Common myeloid progenitor, CD34-positive (primary cell): Measurements from ENCODE around the gene HNRNPH3.

Experiments
- CTCF ChIA-PET: fragments of 350-600 bp; sonication (Branson Sonifier 250); formaldehyde crosslinking; loops from one replicate; lab custom pipeline; 2021; ENCODE audit warnings: antibody characterized with exemption; lab: Charles Lee
- POLR2A ChIA-PET: fragments of 350-600 bp; sonication (Branson Sonifier 250); formaldehyde crosslinking; loops from one replicate; lab custom pipeline; 2021; ENCODE audit warnings: antibody characterized with exemption; lab: Charles Lee
- DNase-seq, 3 donors: peaks; one replicate each; pipeline versions ENCODE4 v3.0.0 to v3.0.0-alpha.2; 2013
- H3K27ac ChIP-seq, 2 experiments: 1 replicate in 1 of 2; 2 replicates in 1 of 2; pipeline ENCODE4 v1.7.0; 2013; ENCODE audit warnings: inconsistent platforms in 2 of 2, low read length in 2 of 2, mild to moderate bottlenecking in 2 of 2, low read depth in 1 of 2, moderate library complexity in 1 of 2; ENCODE audit not compliant: severe bottlenecking in 2 of 2, insufficient read depth in 1 of 2, poor library complexity in 1 of 2
- H3K27me3 ChIP-seq, 5 experiments: replicated peaks in 2 of 5; 1 replicate in 3 of 5; 2 replicates in 2 of 5; pipeline versions ENCODE4 v1.6.1 to v1.7.0; 2013; ENCODE audit warnings: low read length in 4 of 5, mild to moderate bottlenecking in 2 of 5, moderate library complexity in 2 of 5, inconsistent platforms in 1 of 5; ENCODE audit not compliant: insufficient read depth in 5 of 5, control insufficient read depth in 4 of 5
- H3K36me3 ChIP-seq, 4 experiments: 1 replicate in 2 of 4; 2 replicates in 2 of 4; pipeline versions ENCODE4 v1.6.1 to v1.7.0; 2013; ENCODE audit warnings: low read length in 3 of 4, control low read depth in 1 of 4, mild to moderate bottlenecking in 1 of 4; ENCODE audit not compliant: control insufficient read depth in 4 of 4, insufficient read depth in 4 of 4
- H3K4me1 ChIP-seq, 4 experiments: 1 replicate in 3 of 4; 2 replicates in 1 of 4; pipeline versions ENCODE4 v1.6.1 to v1.7.1; 2013; ENCODE audit warnings: low read length in 3 of 4, mild to moderate bottlenecking in 3 of 4, control low read depth in 1 of 4, inconsistent platforms in 1 of 4, moderate library complexity in 1 of 4; ENCODE audit not compliant: control insufficient read depth in 4 of 4, insufficient read depth in 4 of 4; ENCODE audit errors: control extremely low read depth in 1 of 4
- H3K4me3 ChIP-seq, 7 experiments: 1 replicate in 4 of 7; 2 replicates in 3 of 7; pipeline versions ENCODE4 v1.5.1 to v1.7.0; 2013; ENCODE audit warnings: mild to moderate bottlenecking in 7 of 7, low read length in 6 of 7, moderate library complexity in 6 of 7, inconsistent platforms in 2 of 7, low read depth in 2 of 7, control low read depth in 1 of 7; ENCODE audit not compliant: insufficient read depth in 4 of 7, control insufficient read depth in 1 of 7; ENCODE audit errors: extremely low read depth in 1 of 7
- H3K9me3 ChIP-seq, 5 experiments: 1 replicate in 4 of 5; 2 replicates in 1 of 5; pipeline versions ENCODE4 v1.6.1 to v1.7.1; 2013; ENCODE audit warnings: low read length in 4 of 5, mild to moderate bottlenecking in 2 of 5, inconsistent platforms in 1 of 5, low read depth in 1 of 5, moderate library complexity in 1 of 5; ENCODE audit not compliant: control insufficient read depth in 4 of 5, insufficient read depth in 2 of 5; ENCODE audit errors: control extremely low read depth in 1 of 5
- WGBS: methylation state at CpG from one replicate; pipeline ENCODE4 v1.1.5; 2013; ENCODE audit not compliant: insufficient coverage; 5-methylcytosine and 5-hydroxymethylcytosine counted together

HNRNPH3 gene

DNA sequence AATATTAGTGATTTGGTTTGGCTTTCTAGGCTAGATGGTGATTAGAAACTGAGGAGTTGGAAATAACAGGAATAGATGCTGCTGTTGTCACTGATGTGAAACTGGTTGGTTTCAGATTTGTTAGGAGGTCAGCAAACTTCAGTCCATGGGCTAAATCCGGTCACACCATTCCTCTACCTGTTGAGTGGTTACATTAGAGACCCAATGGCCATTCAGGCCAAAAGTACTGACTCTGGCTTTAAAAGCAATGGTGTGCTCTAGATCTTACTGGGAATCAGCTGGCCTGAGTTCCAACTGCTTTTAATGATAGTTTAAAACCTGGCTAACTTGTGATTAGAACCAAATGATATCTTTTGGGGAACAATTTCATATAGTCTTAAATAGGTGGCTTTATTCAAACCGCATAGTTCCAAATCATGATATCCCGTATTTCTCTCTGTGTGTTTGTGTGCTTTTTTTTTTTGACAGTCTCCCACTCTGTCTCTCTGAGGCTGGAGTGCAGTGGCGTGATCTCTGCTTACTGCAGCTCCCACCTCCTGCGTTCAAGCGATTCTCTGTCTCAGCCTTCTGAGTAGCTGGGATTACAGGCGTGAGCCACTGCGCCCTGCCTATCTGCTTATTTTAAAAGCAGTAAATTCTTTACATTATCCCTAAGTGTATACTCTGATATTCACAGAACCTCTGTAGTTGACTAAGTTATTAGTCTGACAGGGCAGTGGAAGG, 8.7 kb downstream of the HNRNPH3 start:
- POLR2A ChIA-PET, result interaction anchor here (0.6 kb wide), 1 partner anchor 48 kb away, joined by 3 read pairs; no protein-coding TSS in a partner anchor
- CTCF ChIA-PET, result interaction anchor here (1.2 to 2.3 kb wide), 2 partner anchors 7 to 12 kb away, joined by 3 to 14 read pairs; no protein-coding TSS in a partner anchor
- Histone ChIP-seq H3K4me3 (no peak overlapping the region), H3K27me3 (no peaks in the 10 kb centered on the region), H3K4me1 (peaks cover 15 to 23% (median 17%) of the 10 kb centered on the region in 4 experiments), H3K9me3 (no peaks in the 10 kb centered on the region), H3K27ac (no peak overlapping the region), H3K36me3 (peaks cover 39 to 84% (median 55%) of the 10 kb centered on the region in 4 experiments)
- DNase-seq, result no peak
- WGBS, result 100% methylated on average over 4 of the region's 8 CpGs

DNA sequence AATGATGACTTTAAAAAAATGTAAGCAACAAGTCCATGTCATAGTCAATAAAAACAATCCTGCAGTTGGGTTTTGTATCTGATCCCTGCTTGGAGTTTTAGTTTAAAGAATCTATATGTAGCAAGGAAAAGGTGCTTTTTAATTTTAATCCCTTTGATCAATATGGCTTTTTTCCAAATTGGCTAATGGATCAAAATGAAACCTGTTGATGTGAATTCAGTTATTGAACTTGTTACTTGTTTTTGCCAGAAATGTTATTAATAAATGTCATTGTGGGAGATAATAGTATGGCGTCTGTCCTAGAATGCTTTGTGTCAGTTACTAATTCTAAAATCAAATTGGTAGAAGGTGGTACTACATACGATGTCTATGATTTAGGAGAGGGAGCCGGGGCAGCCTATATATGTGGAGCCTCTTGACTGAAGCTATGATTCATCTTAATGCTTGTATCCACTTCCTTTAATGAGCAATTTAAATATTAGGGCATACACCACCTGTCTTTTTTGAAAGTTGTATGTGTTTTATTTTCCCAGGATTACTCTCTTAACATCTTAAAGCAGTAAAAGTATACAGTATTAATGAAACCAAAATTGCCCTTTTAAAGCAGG, 11.1 kb downstream of the HNRNPH3 start:
- Histone ChIP-seq H3K27me3 (no peaks in the 10 kb centered on the region), H3K9me3 (no peaks in the 10 kb centered on the region), H3K4me3 (no peak overlapping the region), H3K27ac (no peak overlapping the region), H3K36me3 (peaks cover 42 to 78% (median 60%) of the 10 kb centered on the region in 4 experiments), H3K4me1 (no peaks in the 10 kb centered on the region)
- ChIA-PET POLR2A (interaction anchor here (0.6 kb wide), 1 partner anchor 302 kb away, joined by 5 read pairs; no protein-coding TSS in a partner anchor), CTCF (no interaction called here)
- DNase-seq, result peak in 2 of 3 donors; percentile 42 to 50
- WGBS, result 100% methylated on average over 1 of the region's 3 CpGs

DNA sequence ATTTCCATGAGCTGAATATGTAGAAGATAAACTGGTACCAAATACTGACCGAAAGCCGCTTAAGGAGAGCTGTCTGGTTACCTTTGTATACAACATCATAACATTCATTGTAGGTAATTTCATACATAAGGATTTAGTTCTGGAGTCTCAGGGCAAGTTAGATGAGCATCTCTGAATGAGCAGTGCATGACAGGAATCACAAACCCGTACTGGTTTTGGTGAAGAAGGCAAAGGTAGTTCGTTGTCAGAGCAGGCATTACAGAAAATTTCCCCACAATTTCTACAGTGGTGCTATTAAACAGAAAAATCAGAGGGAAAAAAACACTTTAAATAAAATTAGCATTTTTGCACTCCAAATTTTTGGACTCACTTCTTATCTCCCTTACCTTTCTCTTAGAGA, 13.8 kb downstream of the HNRNPH3 start:
- Histone ChIP-seq H3K4me1 (no peaks in the 10 kb centered on the region), H3K27me3 (no peaks in the 10 kb centered on the region), H3K4me3 (no peak overlapping the region), H3K36me3 (peaks cover 30 to 58% (median 45%) of the 10 kb centered on the region in 4 experiments), H3K27ac (no peak overlapping the region), H3K9me3 (no peaks in the 10 kb centered on the region)
- no peak for DNase-seq
- ChIA-PET POLR2A (no interaction called here), CTCF (interaction anchor here (1.1 kb wide), 1 partner anchor 44 kb away, joined by 3 read pairs; no protein-coding TSS in a partner anchor)
- WGBS, result 100% methylated on average over 1 of the region's 4 CpGs

DNA sequence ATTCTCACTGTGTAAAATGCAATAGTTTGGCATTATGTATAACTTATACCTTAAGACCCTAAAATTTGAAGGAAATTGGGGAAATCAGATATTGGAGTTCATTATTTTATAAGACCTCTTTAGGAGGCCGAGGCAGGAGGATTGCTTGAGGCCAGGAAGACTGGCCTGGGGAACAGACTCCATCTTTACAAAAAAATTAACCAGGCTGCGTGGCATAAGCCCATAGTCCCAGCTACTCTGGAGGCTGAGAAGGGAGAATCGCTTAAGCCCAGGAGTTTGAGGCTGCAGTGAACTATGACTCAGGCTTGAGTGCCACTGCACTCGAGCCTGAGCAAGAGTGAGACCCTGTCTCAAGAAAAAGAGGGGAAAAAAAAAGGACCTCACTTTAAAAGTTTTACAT, 14.9 kb downstream of the HNRNPH3 start:
- no peak for DNase-seq
- no peaks in the 10 kb centered on the region for H3K9me3 ChIP-seq
- ChIA-PET CTCF (interaction anchor here (0.6 to 2.5 kb wide), 7 partner anchors 7 to 191 kb away, joined by 3 to 14 read pairs (median 3); no protein-coding TSS in a partner anchor), POLR2A (interaction anchor here (0.6 kb wide), 1 partner anchor 344 kb away, joined by 3 read pairs; no protein-coding TSS in a partner anchor)
- no peaks in the 10 kb centered on the region for H3K27me3 ChIP-seq
- no peak overlapping the region for H3K4me3 ChIP-seq
- H3K36me3 ChIP-seq, result peaks cover 23 to 51% (median 34%) of the 10 kb centered on the region in 4 experiments
- WGBS, result 100% methylated on average over 3 of the region's 4 CpGs
- no peaks in the 10 kb centered on the region for H3K4me1 ChIP-seq
- peak overlapping the region in 1 of 2 experiments; percentile 25 for H3K27ac ChIP-seq

DNA sequence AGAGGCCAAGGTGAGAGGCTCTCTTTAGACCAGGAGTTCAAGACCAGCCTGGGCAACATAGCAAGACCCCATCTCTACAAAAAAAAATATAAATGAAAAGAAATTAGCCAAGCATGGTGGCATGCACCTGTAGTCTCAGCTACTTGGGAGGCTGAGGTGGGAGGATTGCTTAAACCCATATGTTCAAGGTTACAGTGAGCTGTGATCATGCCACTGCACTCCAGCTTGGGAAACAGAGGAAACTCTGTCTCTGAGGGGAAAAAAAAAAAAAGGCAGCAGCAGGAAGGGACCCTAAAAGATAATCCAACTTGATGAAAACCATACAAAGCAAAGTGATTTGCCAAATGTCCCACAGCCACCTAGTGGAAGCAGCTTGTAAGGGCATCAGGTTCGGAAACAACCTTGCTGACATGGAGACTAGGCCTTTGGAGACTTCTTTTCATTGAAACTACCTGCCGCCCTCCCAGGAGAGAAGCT, 16.4 kb downstream of the HNRNPH3 start:
- peaks cover 24 to 45% (median 32%) of the 10 kb centered on the region in 4 experiments for H3K36me3 ChIP-seq
- CTCF ChIA-PET, result interaction anchor here (0.6 to 2.5 kb wide), 12 partner anchors 9 to 447 kb away, joined by 3 to 14 read pairs (median 6); partner anchors contain the start of gene PBLD
- H3K4me3 ChIP-seq, result no peak overlapping the region
- peak; percentile 54 to 78 (median 75) for DNase-seq
- H3K9me3 ChIP-seq, result no peaks in the 10 kb centered on the region
- POLR2A ChIA-PET, result no interaction called here
- 65% methylated on average over 2 of the region's 2 CpGs for WGBS
- no peaks in the 10 kb centered on the region for H3K27me3 ChIP-seq
- no peak overlapping the region for H3K27ac ChIP-seq
- H3K4me1 ChIP-seq, result no peaks in the 10 kb centered on the region

DNA sequence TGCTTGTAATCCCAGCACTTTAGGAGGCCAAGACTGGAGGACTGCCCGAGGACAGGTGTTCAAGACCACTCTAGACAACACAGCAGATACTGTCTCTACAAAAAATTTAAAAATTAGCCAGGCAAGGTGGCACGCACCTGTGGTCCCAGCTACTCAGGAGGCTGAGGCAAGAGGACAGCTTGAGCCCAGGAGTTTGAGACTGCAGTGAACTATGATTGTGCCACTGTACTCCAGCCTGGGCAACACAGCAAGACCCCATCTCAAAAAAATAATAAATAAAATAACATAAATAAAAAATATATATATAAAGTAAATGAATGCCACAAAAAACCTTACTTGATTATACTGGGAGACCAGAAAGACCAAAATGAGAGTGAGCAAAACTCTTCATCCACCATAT, 21.7 kb downstream of the HNRNPH3 start:
- no peak for DNase-seq
- Histone ChIP-seq H3K27ac (no peak overlapping the region), H3K4me3 (no peak overlapping the region), H3K4me1 (no peaks in the 10 kb centered on the region), H3K27me3 (no peaks in the 10 kb centered on the region), H3K36me3 (peaks cover 6 to 35% (median 17%) of the 10 kb centered on the region in 4 experiments), H3K9me3 (no peaks in the 10 kb centered on the region)
- CTCF ChIA-PET, result no interaction called here
- POLR2A ChIA-PET, result no interaction called here
- WGBS, result no CpG with 5 or more reads among the region's 2 CpGs
